Pancreas (tissue), 10 donors: Measurements from ENCODE around the gene LMAN1. TPM values are rescaled to one million over a fixed set of nuclear protein-coding genes. Genes with fewer than 3 reads are reported as not detected.

Experiments
- ATAC-seq, 4 donors: fragments of 200-7000 bp; cut with Tn5 transposase; one replicate each; pipeline versions ENCODE4 v1.8.0 to v1.9.1; 2020; ENCODE audit warnings: mild to moderate bottlenecking in 4 of 4, moderate library complexity in 4 of 4
- DNase-seq, 6 donors: peaks; one replicate each; pipeline ENCODE4 v3.0.0-alpha.2; 2020
- FAIRE-seq: peaks from 2 replicates; lab custom pipeline; 2012; peaks lifted over from hg19 to GRCh38; lab: Jason Lieb, UNC
- H3K27ac ChIP-seq, 4 donors: fragments of 200-600 bp; sonication (generic); 1 replicate in 3 of 4; 2 replicates in 1 of 4; pipeline versions ENCODE4 v1.5.0 to v1.8.0; 2020
- H3K27me3 ChIP-seq, 4 donors: fragments of 200-600 bp; one replicate each; pipeline ENCODE4 v1.8.0; 2021
- H3K36me3 ChIP-seq, 3 donors: fragments of 200-600 bp; sonication (generic) in 1 of 3; one replicate each; pipeline versions ENCODE4 v1.5.0 to v1.8.0; 2020 to 2021
- H3K4me1 ChIP-seq, 3 donors: fragments of 200-600 bp; one replicate each; pipeline ENCODE4 v1.8.0; 2021
- H3K4me3 ChIP-seq, 4 donors: fragments of 200-600 bp; sonication (generic) in 2 of 4; one replicate each; pipeline versions ENCODE4 v1.5.0 to v1.8.0; 2020 to 2021
- H3K9me3 ChIP-seq, 4 donors: fragments of 200-600 bp; one replicate each; pipeline ENCODE4 v1.8.0; 2021
- CTCF ChIP-seq, 4 donors: fragments of 200-600 bp; sonication (generic) in 3 of 4; IDR thresholded peaks; one replicate each; pipeline versions ENCODE4 v1.5.0 to v1.8.0; 2021; ENCODE audit warnings: antibody characterized with exemption in 4 of 4
- WGBS, 2 donors: extraction: QIAGEN DNeasy Blood & Tissue Kit; methylation state at CpG; one replicate each; pipeline ENCODE4 v1.1.7; 2013; 5-methylcytosine and 5-hydroxymethylcytosine counted together
- intact Hi-C, 3 donors: fragments of 100-400 bp; cut with DNase I; formaldehyde crosslinking; loops; one replicate each; pipeline versions ENCODE4 v1.11.1 to v1.14.2; 2022
- polyA plus RNA-seq, 2 donors: library from polyadenylated mRNA; stranded (reverse); fragments of 200-250 nt; gene quantifications; one replicate each; pipeline ENCODE4 v1.2.3, GENCODE V29; 2013
- total RNA-seq, 6 donors: library from RNA; stranded (reverse); fragmentation: NEBNext Ultra II Directional in 4 of 6; extraction: Animal tissue kit (Norgen Biotek cat#: 25700) in 4 of 6; gene quantifications; one replicate each; pipeline versions ENCODE4 v1.2.1 to v1.2.4, GENCODE V29; 2021 to 2023
- donor health status: healthy with polysubstance abuse.
- donor health status: DM: no; HTN: no; CAD: no; lungs with moderate emphysema.
- donor health status: DM: no; HTN: no; CAD: no.
- donor health status: control.
- donor health status: control.
- donor health status: Bipolar disorder and iron deficiency.
- donor health status: DM: yes; HTN: yes; CAD: no.
- donor health status: DM: no; HTN: no; CAD: no.
- donor health status: DM: no; HTN: no; CAD: no.
- donor health status: DM: yes; HTN: yes; CAD: no.

LMAN1 gene
- total and polyA plus RNA-seq, 8 donors = 15.9 to 75.2 (median 58.0) TPM

- no peaks in the 10 kb centered on the region for H3K27me3 ChIP-seq
- ATAC-seq (no peak), DNase-seq (no peak), FAIRE-seq (no peak)
- H3K27ac ChIP-seq = no peak overlapping the region
- H3K9me3 ChIP-seq = no peaks in the 10 kb centered on the region
- 67 to 72% methylated on average over 2 of the region's 2 CpGs for WGBS, 2 donors
- H3K4me3 ChIP-seq = no peak overlapping the region
- H3K4me1 ChIP-seq = peaks cover 0 to 15% (median 8%) of the 10 kb centered on the region in 3 donors
- intact Hi-C loops = no loop called here
- H3K36me3 ChIP-seq = peaks cover 4 to 56% (median 19%) of the 10 kb centered on the region in 3 donors
- no peak for TF ChIP-seq CTCF (IDR thresholded peaks at IDR 0.05)
Observed at GRCh38 chr18:59354731-59355130, 4.3 kb downstream of the LMAN1 start.

- DNase-seq = no peak
- ATAC-seq = no peak
- Histone ChIP-seq H3K36me3 (peaks cover 4 to 71% (median 22%) of the 10 kb centered on the region in 3 donors), H3K4me3 (no peak overlapping the region), H3K4me1 (peaks cover 0 to 15% (median 8%) of the 10 kb centered on the region in 3 donors), H3K9me3 (no peaks in the 10 kb centered on the region), H3K27ac (no peak overlapping the region), H3K27me3 (no peaks in the 10 kb centered on the region)
- no peak for FAIRE-seq
- 52 to 57% methylated on average over 4 of the region's 4 CpGs for WGBS, 2 donors
- intact Hi-C loops = no loop called here
- no peak for TF ChIP-seq CTCF (IDR thresholded peaks at IDR 0.05)
Observed at GRCh38 chr18:59353079-59353680, 5.9 kb downstream of the LMAN1 start.

GRCh38 chr18:59352250-59352855 lies 6.7 kb downstream of the LMAN1 start:
- Histone ChIP-seq H3K27ac (no peak overlapping the region), H3K36me3 (peaks cover 4 to 79% (median 22%) of the 10 kb centered on the region in 3 donors), H3K9me3 (no peaks in the 10 kb centered on the region), H3K4me1 (peaks cover 0 to 15% (median 4%) of the 10 kb centered on the region in 3 donors), H3K4me3 (no peak overlapping the region), H3K27me3 (no peaks in the 10 kb centered on the region)
- 76 to 80% methylated on average over 3 of the region's 3 CpGs for WGBS, 2 donors
- DNase-seq (no peak), ATAC-seq (no peak), FAIRE-seq (no peak)
- intact Hi-C loops = no loop called here
- TF ChIP-seq CTCF (IDR thresholded peaks at IDR 0.05) = no peak

GRCh38 chr18:59345556-59345955 lies 13.5 kb downstream of the LMAN1 start:
- intact Hi-C loops = no loop called here
- Histone ChIP-seq H3K27ac (no peak overlapping the region), H3K4me3 (no peak overlapping the region), H3K9me3 (no peaks in the 10 kb centered on the region), H3K27me3 (no peaks in the 10 kb centered on the region), H3K36me3 (peaks cover 5 to 68% (median 12%) of the 10 kb centered on the region in 3 donors), H3K4me1 (no peaks in the 10 kb centered on the region)
- TF ChIP-seq CTCF (IDR thresholded peaks at IDR 0.05) = no peak
- DNase-seq (no peak), FAIRE-seq (no peak), ATAC-seq (no peak)
- 99% methylated on average over 4 of the region's 4 CpGs for WGBS, 2 donors

- TF ChIP-seq CTCF (IDR thresholded peaks at IDR 0.05) = no peak
- intact Hi-C loops = no loop called here
- Histone ChIP-seq H3K36me3 (peaks cover 5 to 70% (median 13%) of the 10 kb centered on the region in 3 donors), H3K27me3 (no peaks in the 10 kb centered on the region), H3K4me3 (no peak overlapping the region), H3K27ac (no peak overlapping the region), H3K9me3 (no peaks in the 10 kb centered on the region), H3K4me1 (no peaks in the 10 kb centered on the region)
- DNase-seq (no peak), ATAC-seq (no peak), FAIRE-seq (no peak)
- WGBS, 2 donors = 0 to 55% methylated on average over 1 of the region's 1 CpG
Observed at GRCh38 chr18:59344996-59345395, 14.1 kb downstream of the LMAN1 start.
